PC-9 (cell line): ENCODE measurements around the gene GPR179.

ENCODE experiments used
- EZH2 ChIP-seq: fragments of 200-600 bp; sonication (generic); IDR thresholded peaks from 2 replicates; pipeline ENCODE4 v1.8.0; 2017; ENCODE audit warnings: antibody characterized with exemption, low read depth
- TF ChIP-seq, protein P1 (sequence below): fragments of 200-600 bp; sonication (generic); conservative IDR thresholded peaks from 2 replicates; pipeline ENCODE4 v1.6.1; 2017; ENCODE audit warnings: mixed run types, antibody characterized with exemption, mild to moderate bottlenecking, moderate library complexity

DNA sequence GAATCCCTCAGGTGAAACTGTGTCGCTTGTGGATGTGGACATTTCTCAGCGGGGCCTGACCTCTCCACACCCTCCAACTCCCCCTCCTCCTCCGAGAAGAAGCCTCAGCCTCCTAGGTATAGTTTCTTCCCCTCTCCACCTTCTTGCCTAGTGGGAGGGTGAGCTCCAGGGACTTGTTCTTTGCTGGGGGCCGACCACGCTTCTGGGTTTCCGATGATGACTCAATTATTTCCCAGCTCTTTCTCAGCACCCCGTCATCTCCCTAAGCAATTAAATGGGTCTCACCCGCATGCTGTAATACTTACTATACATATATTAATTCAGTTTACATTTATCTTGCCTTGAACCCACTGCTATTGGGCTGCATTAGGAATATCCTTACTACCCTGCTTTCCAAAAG lies 21.0 kb upstream of the GPR179 start:
- TF ChIP-seq, protein P1, sequence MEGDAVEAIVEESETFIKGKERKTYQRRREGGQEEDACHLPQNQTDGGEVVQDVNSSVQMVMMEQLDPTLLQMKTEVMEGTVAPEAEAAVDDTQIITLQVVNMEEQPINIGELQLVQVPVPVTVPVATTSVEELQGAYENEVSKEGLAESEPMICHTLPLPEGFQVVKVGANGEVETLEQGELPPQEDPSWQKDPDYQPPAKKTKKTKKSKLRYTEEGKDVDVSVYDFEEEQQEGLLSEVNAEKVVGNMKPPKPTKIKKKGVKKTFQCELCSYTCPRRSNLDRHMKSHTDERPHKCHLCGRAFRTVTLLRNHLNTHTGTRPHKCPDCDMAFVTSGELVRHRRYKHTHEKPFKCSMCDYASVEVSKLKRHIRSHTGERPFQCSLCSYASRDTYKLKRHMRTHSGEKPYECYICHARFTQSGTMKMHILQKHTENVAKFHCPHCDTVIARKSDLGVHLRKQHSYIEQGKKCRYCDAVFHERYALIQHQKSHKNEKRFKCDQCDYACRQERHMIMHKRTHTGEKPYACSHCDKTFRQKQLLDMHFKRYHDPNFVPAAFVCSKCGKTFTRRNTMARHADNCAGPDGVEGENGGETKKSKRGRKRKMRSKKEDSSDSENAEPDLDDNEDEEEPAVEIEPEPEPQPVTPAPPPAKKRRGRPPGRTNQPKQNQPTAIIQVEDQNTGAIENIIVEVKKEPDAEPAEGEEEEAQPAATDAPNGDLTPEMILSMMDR, result no peak
- TF ChIP-seq EZH2, result no peak
